HG02884 (cell line): ENCODE measurements around the gene MAGEH1.

Experiments used
- ATAC-seq: cut with Tn5 transposase; IDR thresholded peaks from one replicate; pipeline ENCODE4 v1.9.1; 2021; ENCODE audit warnings: mild to moderate bottlenecking, moderate library complexity; ENCODE audit not compliant: unreplicated experiment

MAGEH1 gene

GRCh38 chrX:55489314-55490009 lies 37.5 kb downstream of the MAGEH1 start, which contains the start of gene USP51:
Gene USP51, minus strand, starts transcription at chrX:55489848. Its CDS starts 909 bp downstream, at chrX:55488939.
- ATAC-seq: peak; percentile 49

GRCh38 chrX:55490121-55490520 lies 38.2 kb downstream of the MAGEH1 start:
- no peak for ATAC-seq

GRCh38 chrX:55490974-55491373 lies 39.0 kb downstream of the MAGEH1 start:
- ATAC-seq: no peak
